Stimulated activated CD4-positive, alpha-beta T cell treated with anti-CD3 and anti-CD28 coated beads, TNF-alpha, amount 100 ng/mL, for 48 hours (primary cell): Measurements from ENCODE around the gene SUPT3H.

Experiments used
- DNase-seq, 3 donors: peaks; one replicate each; pipeline ENCODE4 v3.0.0-alpha.2; 2020; ENCODE audit warnings: low read depth in 3 of 3

Gene SUPT3H

GRCh38 chr6:45002390-45003105 lies 375.2 kb downstream of the SUPT3H start:
- DNase-seq, result no peak

- no peak for DNase-seq
These were observed 376.1 kb downstream of the SUPT3H start for GRCh38 chr6:45001663-45002062.

- DNase-seq, result no peak
These were observed 376.9 kb downstream of the SUPT3H start for GRCh38 chr6:45000833-45001232.

- no peak for DNase-seq
These were observed 378.7 kb downstream of the SUPT3H start for GRCh38 chr6:44999066-44999465.

GRCh38 chr6:44995486-44996132 lies 382.1 kb downstream of the SUPT3H start:
- DNase-seq, result no peak

GRCh38 chr6:44989391-44989790 lies 388.3 kb downstream of the SUPT3H start:
- no peak for DNase-seq

GRCh38 chr6:44985006-44985405 lies 392.7 kb downstream of the SUPT3H start:
- no peak for DNase-seq

- no peak for DNase-seq
These were observed 394.0 kb downstream of the SUPT3H start for GRCh38 chr6:44983467-44984365.

- DNase-seq, result no peak
These were observed 396.9 kb downstream of the SUPT3H start for GRCh38 chr6:44980841-44981240.

GRCh38 chr6:44976677-44977641 lies 400.8 kb downstream of the SUPT3H start:
- no peak for DNase-seq

GRCh38 chr6:44974511-44974910 lies 403.2 kb downstream of the SUPT3H start:
- DNase-seq, result no peak

GRCh38 chr6:44972709-44973108 lies 405.0 kb downstream of the SUPT3H start:
- no peak for DNase-seq

- no peak for DNase-seq
These were observed 408.1 kb downstream of the SUPT3H start for GRCh38 chr6:44969446-44970185.

GRCh38 chr6:44967481-44967880 lies 410.3 kb downstream of the SUPT3H start:
- DNase-seq, result no peak

- DNase-seq, result no peak
These were observed 411.2 kb downstream of the SUPT3H start for GRCh38 chr6:44966449-44967092.

- no peak for DNase-seq
These were observed 412.0 kb downstream of the SUPT3H start for GRCh38 chr6:44965708-44966107.

GRCh38 chr6:44960898-44961297 lies 416.8 kb downstream of the SUPT3H start:
- DNase-seq, result no peak

GRCh38 chr6:44959651-44960050 lies 418.1 kb downstream of the SUPT3H start:
- DNase-seq, result no peak

GRCh38 chr6:44957156-44957555 lies 420.6 kb downstream of the SUPT3H start:
- DNase-seq, result no peak

GRCh38 chr6:44956396-44956795 lies 421.3 kb downstream of the SUPT3H start:
- no peak for DNase-seq
